Endothelial cell (in vitro differentiated cells): ENCODE measurements around the gene KNDC1. TPM values are rescaled to one million over a fixed set of nuclear protein-coding genes. Genes with fewer than 3 reads are reported as not detected.

Source experiments
- DNase-seq: peaks from one replicate; pipeline ENCODE4 v3.0.0; 2021; ENCODE audit warnings: low spot score
- H3K27ac Mint-ChIP-seq: one replicate; pipeline ENCODE4 v1.8.0; 2021; ENCODE audit warnings: mixed read lengths, inconsistent platforms; ENCODE audit not compliant: unreplicated experiment
- H3K27me3 Mint-ChIP-seq: one replicate; pipeline ENCODE4 v1.8.0; 2021; ENCODE audit warnings: mild to moderate bottlenecking, moderate library complexity, mixed read lengths, inconsistent platforms; ENCODE audit not compliant: unreplicated experiment
- H3K36me3 Mint-ChIP-seq: one replicate; pipeline ENCODE4 v1.8.0; 2021; ENCODE audit warnings: mild to moderate bottlenecking, low read depth, mixed read lengths, inconsistent platforms; ENCODE audit not compliant: unreplicated experiment
- H3K4me1 Mint-ChIP-seq: one replicate; pipeline ENCODE4 v1.8.0; 2021; ENCODE audit warnings: mild to moderate bottlenecking, mixed read lengths, inconsistent platforms; ENCODE audit not compliant: unreplicated experiment
- H3K4me3 Mint-ChIP-seq: one replicate; pipeline ENCODE4 v1.8.0; 2021; ENCODE audit warnings: mild to moderate bottlenecking, mixed read lengths, inconsistent platforms; ENCODE audit not compliant: unreplicated experiment
- H3K9me3 Mint-ChIP-seq: one replicate; pipeline ENCODE4 v1.8.0; 2021; ENCODE audit warnings: mixed read lengths, inconsistent platforms; ENCODE audit not compliant: unreplicated experiment
- CTCF ChIP-seq: fragments of 200-600 bp; sonication (generic); IDR thresholded peaks from one replicate; pipeline ENCODE4 v1.5.0; 2021; ENCODE audit warnings: antibody characterized with exemption; ENCODE audit not compliant: unreplicated experiment
- total RNA-seq: library from RNA; stranded (reverse); fragmentation: NEBNext Ultra II Directional; extraction: Animal tissue kit (Norgen Biotek cat#: 25700); gene quantifications from one replicate; pipeline ENCODE4 v1.2.1, GENCODE V29; 2021; ENCODE audit not compliant: unreplicated experiment

KNDC1 gene
- total RNA-seq, 1 donor from 2014 or later: 1.3 TPM

- Mint-ChIP-seq H3K36me3 (no peaks in the 10 kb centered on the region), H3K27ac (no peak overlapping the region), H3K27me3 (peaks cover 9% of the 10 kb centered on the region), H3K4me3 (no peak overlapping the region), H3K4me1 (no peaks in the 10 kb centered on the region), H3K9me3 (no peaks in the 10 kb centered on the region)
- DNase-seq: no peak
- no peak for TF ChIP-seq CTCF
Observed at GRCh38 chr10:133211141-133211830, 51.3 kb downstream of the KNDC1 start.

DNA sequence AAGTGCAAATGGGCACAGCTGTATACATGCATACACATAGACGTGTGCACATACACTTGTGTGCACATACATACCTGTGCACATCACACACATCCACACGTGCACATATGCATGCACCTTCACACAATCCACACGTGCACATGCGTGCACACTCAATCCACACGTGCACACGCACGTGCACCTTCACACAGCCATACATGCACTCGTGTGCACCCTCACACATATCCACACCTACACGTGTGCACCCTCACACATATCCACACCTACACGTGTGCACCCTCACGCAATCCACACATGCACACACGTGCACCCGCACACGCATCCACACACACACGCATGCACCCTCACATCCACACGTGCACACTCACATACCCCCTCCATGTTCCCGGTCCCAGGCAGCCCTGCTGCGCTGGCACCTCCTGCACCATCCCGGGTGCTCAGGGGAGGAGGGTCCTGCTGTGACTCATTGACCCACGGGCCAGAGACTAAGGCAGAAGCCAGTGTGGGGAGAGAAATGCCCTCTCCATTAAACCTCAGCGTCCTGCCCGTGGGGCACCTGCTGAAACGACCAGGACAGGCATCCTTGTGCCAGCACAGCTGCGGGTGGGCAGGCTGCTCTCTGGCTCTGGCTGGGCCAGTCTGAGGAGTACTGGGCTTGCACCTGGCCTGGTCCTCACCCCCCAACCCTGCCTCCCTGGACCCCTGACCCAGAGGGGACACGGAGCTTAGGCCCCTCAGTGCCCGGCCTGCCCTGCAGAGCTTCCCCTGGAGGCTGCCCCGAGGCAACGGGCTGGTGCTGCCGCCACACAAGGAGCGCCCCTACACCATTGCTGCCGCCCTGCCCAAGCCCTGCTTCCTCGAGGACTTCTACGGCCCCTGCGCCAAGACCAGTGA lies 52.2 kb downstream of the KNDC1 start:
- H3K36me3 Mint-ChIP-seq: no peaks in the 10 kb centered on the region
- no peaks in the 10 kb centered on the region for H3K4me1 Mint-ChIP-seq
- DNase-seq: no peak
- no peak overlapping the region for H3K4me3 Mint-ChIP-seq
- H3K27me3 Mint-ChIP-seq: peaks cover 9% of the 10 kb centered on the region
- H3K9me3 Mint-ChIP-seq: no peaks in the 10 kb centered on the region
- H3K27ac Mint-ChIP-seq: no peak overlapping the region
- no peak for TF ChIP-seq CTCF

DNA sequence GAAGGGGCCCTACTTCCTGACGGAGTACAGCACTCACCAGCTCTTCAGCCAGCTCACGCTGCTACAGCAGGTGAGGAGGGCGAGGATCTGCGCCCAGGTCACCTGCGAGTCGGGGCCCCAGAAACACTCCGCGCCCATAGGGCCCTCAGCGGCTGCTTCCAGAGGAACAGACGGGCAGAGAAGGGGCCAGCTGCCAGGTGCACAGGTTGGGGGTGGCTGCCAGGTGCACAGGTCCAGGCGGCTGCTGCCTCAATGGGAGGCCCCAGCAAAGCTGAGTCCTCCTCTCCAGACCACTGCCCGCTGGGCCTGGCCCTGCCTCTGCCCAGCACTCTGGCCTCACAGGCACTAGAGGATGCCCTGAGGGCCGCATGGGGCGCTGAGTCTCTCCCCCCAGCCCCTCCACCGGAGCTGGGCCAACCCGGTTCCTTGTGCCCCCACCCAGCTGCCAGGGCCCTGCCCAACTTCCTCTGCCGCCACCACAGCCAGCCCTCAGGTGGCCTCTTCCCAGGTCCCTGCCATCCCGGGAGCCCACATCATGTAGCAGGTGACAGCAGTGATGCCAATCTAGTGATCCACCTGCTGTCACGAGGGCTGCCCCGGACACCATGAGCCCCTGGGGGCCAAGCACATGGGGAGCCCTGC lies 53.0 kb downstream of the KNDC1 start:
- no peak overlapping the region for H3K4me3 Mint-ChIP-seq
- no peaks in the 10 kb centered on the region for H3K9me3 Mint-ChIP-seq
- H3K27me3 Mint-ChIP-seq: peaks cover 9% of the 10 kb centered on the region
- DNase-seq: no peak
- no peak overlapping the region for H3K27ac Mint-ChIP-seq
- TF ChIP-seq CTCF: no peak
- no peaks in the 10 kb centered on the region for H3K4me1 Mint-ChIP-seq
- H3K36me3 Mint-ChIP-seq: no peaks in the 10 kb centered on the region

DNA sequence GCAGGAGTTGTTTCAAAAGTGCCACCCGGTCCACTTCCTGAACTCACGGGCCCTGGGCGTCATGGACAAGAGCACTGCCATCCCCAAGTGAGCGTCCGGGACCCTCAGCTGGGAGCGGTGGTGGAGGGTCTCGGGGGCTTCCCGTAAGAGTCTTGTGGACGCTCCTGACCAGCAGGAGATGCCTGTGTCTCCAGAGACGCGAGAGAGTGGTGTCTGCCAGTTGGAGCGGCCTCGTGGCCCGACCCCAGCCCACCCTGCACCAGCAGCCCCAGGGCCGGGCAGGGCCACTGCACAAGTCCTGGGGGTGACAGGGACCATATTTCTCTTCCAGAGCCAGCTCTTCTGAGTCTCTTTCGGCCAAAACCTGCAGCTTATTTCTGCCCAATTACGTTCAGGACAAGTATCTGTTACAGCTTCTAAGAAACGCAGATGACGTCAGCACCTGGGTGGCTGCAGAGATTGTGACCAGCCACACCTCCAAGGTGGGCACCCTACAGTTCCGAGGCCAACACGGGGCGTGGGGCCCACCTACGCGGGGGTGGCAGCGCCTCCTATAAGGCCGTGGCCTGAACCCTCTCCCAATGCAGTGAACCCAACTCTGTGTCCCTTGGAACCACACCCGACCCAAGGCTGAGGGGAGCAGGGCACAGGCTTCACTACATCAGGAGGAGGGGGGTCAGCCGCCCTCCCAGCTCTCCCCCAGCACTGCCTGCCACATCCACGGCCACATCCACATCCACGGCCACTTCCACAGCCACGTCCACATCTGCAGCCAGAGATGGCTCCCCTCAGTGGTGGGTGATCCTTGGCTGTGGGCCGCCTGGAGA lies 53.8 kb downstream of the KNDC1 start:
- no peaks in the 10 kb centered on the region for H3K4me1 Mint-ChIP-seq
- no peaks in the 10 kb centered on the region for H3K36me3 Mint-ChIP-seq
- H3K27me3 Mint-ChIP-seq: peaks cover 10% of the 10 kb centered on the region
- H3K4me3 Mint-ChIP-seq: no peak overlapping the region
- H3K9me3 Mint-ChIP-seq: no peaks in the 10 kb centered on the region
- H3K27ac Mint-ChIP-seq: no peak overlapping the region
- no peak for DNase-seq
- TF ChIP-seq CTCF: no peak
